ENCODE results near the gene SLC7A9. TPM values are rescaled to one million over a fixed set of nuclear protein-coding genes. Genes with fewer than 3 reads are reported as not detected.
"Not testable (repeated sequence)": the region's sequence is repeated elsewhere in the genome, so short reads cannot be mapped to it uniquely, and the experiment has no call there.

Gene SLC7A9
- total and polyA plus RNA-seq, 2 of the 13 experiments (the other 11 are each of a cell fraction or from before 2014, with no cell fraction given): 4.7 to 8.3 TPM

- peaks cover 26% of the 10 kb centered on the region for H3K4me1 ChIP-seq (ENCODE audit: insufficient read depth, low read length)
- H3K27me3 ChIP-seq (ENCODE audit: control insufficient read depth in 1 of 2, insufficient read depth in 2 of 2, low read length in 2 of 2); H4K20me1 ChIP-seq (ENCODE audit: insufficient read depth, low read length); BruUV-seq (replicated peaks); DNase-seq (ENCODE audit: low spot score); H3K27ac ChIP-seq (ENCODE audit: extremely low read length, insufficient read depth, low read length); H2AFZ ChIP-seq (ENCODE audit: low read length); H3K79me2 ChIP-seq (ENCODE audit: insufficient read depth, low read length); in situ Hi-C loops (cut with HindIII; ENCODE audit: extremely low pct_ligation_motif_present, low pct_unique_long_range_greater_than_20kb); FAIRE-seq; H3K4me2 ChIP-seq (ENCODE audit: low read depth, low read length); CTCF ChIA-PET (ENCODE audit: low intra/inter-chr PET ratio, low total read pairs); ATAC-seq; H3K9ac ChIP-seq (ENCODE audit: insufficient read depth, low read depth, low read length); H3K36me3 ChIP-seq (replicated peaks in 1 of 2; ENCODE audit: control insufficient read depth in 1 of 2, insufficient read depth in 2 of 2, low read length in 2 of 2); POLR2A ChIA-PET; intact Hi-C loops (cut with micrococcal nuclease; ENCODE audit: unreplicated experiment); H3K4me3 ChIP-seq (replicated peaks in 1 of 3; ENCODE audit: insufficient read depth in 1 of 3, low read depth in 2 of 3, low read length in 3 of 3); H3K9me3 ChIP-seq (ENCODE audit: low read length): not testable (repeated sequence)
- 95% methylated on average over 9 of the region's 9 CpGs for WGBS (ENCODE audit: low lambda C conversion rate)
Observed at GRCh38 chr19:32867436-32867835, 2.1 kb downstream of the SLC7A9 start.

GRCh38 chr19:32866564-32867265 lies 2.9 kb downstream of the SLC7A9 start:
- H3K4me1 ChIP-seq (ENCODE audit: insufficient read depth, low read length): peaks cover 26% of the 10 kb centered on the region
- no peak overlapping the region for H3K27ac ChIP-seq (ENCODE audit: extremely low read length, insufficient read depth, low read length)
- H3K27me3 ChIP-seq (ENCODE audit: control insufficient read depth in 1 of 2, insufficient read depth in 2 of 2, low read length in 2 of 2): no peaks in the 10 kb centered on the region
- WGBS (ENCODE audit: low lambda C conversion rate): 100% methylated on average over 6 of the region's 12 CpGs
- POLR2A ChIA-PET: interaction anchor here (0.5 kb wide), 1 partner anchor 471 kb away, joined by 3 read pairs; no protein-coding TSS in a partner anchor
- peaks cover 3 to 4% of the 10 kb centered on the region in 2 experiments; a peak in 3 of 5 replicates for H3K36me3 ChIP-seq (replicated peaks in 1 of 2; ENCODE audit: control insufficient read depth in 1 of 2, insufficient read depth in 2 of 2, low read length in 2 of 2)
- H4K20me1 ChIP-seq (ENCODE audit: insufficient read depth, low read length): no peaks in the 10 kb centered on the region
- no peak for FAIRE-seq
- no peak for ATAC-seq
- H3K4me2 ChIP-seq (ENCODE audit: low read depth, low read length): no peak overlapping the region
- no peak overlapping the region for H2AFZ ChIP-seq (ENCODE audit: low read length)
- no peak overlapping the region for H3K9ac ChIP-seq (ENCODE audit: insufficient read depth, low read depth, low read length)
- BruUV-seq (replicated peaks): no TSS peak
- no peak for DNase-seq (ENCODE audit: low spot score)
- 0 out of 2 replicates have a peak, but pooled peaks have one; percentile 12 for TF ChIP-seq ZNF687 (CRISPR knock-in tag; IDR thresholded peaks at IDR 0.05)
- no peak for TF ChIP-seq ZNF20 (CRISPR knock-in tag; IDR thresholded peaks at IDR 0.05)
- peak; percentile 26 for TF ChIP-seq ZNF883 (CRISPR knock-in tag; IDR thresholded peaks at IDR 0.05; ENCODE audit: not compliant biosample characterization)
- intact Hi-C loops (cut with micrococcal nuclease; ENCODE audit: unreplicated experiment) (no loop called here), in situ Hi-C loops (cut with HindIII; ENCODE audit: extremely low pct_ligation_motif_present, low pct_unique_long_range_greater_than_20kb) (no loop called here)
- H3K79me2 ChIP-seq (ENCODE audit: insufficient read depth, low read length): no peaks in the 10 kb centered on the region
- CTCF ChIA-PET (ENCODE audit: low intra/inter-chr PET ratio, low total read pairs): no interaction called here
- no peak overlapping the region for H3K4me3 ChIP-seq (replicated peaks in 1 of 3; ENCODE audit: insufficient read depth in 1 of 3, low read depth in 2 of 3, low read length in 3 of 3)
- no peaks in the 10 kb centered on the region for H3K9me3 ChIP-seq (ENCODE audit: low read length)
